Parathyroid adenoma (tissue), 2 donors: ENCODE measurements around the gene KCNN2.

Experiments used
- H2AFZ ChIP-seq: fragments of 300-600 bp; sonication (generic); one replicate; pipeline ENCODE4 v1.7.0; 2017; ENCODE audit warnings: antibody characterized with exemption, mild to moderate bottlenecking
- H3K27ac ChIP-seq: fragments of 300-600 bp; sonication (generic); one replicate; pipeline ENCODE4 v1.7.0; 2017
- H3K27me3 ChIP-seq: fragments of 300-600 bp; sonication (generic); one replicate; pipeline ENCODE4 v1.7.0; 2017; ENCODE audit warnings: low read length; ENCODE audit not compliant: control insufficient read depth, insufficient read depth
- H3K36me3 ChIP-seq: fragments of 300-600 bp; sonication (generic); one replicate; pipeline ENCODE4 v1.7.0; 2017; ENCODE audit warnings: low read length; ENCODE audit not compliant: control insufficient read depth, insufficient read depth
- H3K4me1 ChIP-seq: fragments of 300-600 bp; sonication (generic); one replicate; pipeline ENCODE4 v1.7.0; 2017; ENCODE audit warnings: control low read depth
- H3K4me2 ChIP-seq: fragments of 300-600 bp; sonication (generic); one replicate; pipeline ENCODE4 v1.7.0; 2017; ENCODE audit warnings: low read length
- H3K4me3 ChIP-seq: fragments of 300-600 bp; sonication (generic); one replicate; pipeline ENCODE4 v1.7.0; 2017; ENCODE audit warnings: low read depth, low read length
- H3K79me2 ChIP-seq: fragments of 300-600 bp; sonication (generic); one replicate; pipeline ENCODE4 v1.7.0; 2017; ENCODE audit warnings: control low read depth
- H3K9ac ChIP-seq: fragments of 300-600 bp; sonication (generic); one replicate; pipeline ENCODE4 v1.7.0; 2017; ENCODE audit warnings: mild to moderate bottlenecking
- H3K9me3 ChIP-seq: fragments of 300-600 bp; sonication (generic); one replicate; pipeline ENCODE4 v1.7.0; 2017; ENCODE audit warnings: low read length; ENCODE audit not compliant: control insufficient read depth
- CTCF ChIP-seq: fragments of 300-600 bp; sonication (generic); IDR thresholded peaks from one replicate; pipeline ENCODE4 v1.7.0; 2017; ENCODE audit warnings: antibody characterized with exemption, mild to moderate bottlenecking
- donor health status: primary hyperparathyroidism.

Gene KCNN2

GRCh38 chr5:114367029-114367428, 5.2 kb downstream of the KCNN2 start:
- H2AFZ ChIP-seq: no peak overlapping the region
- no peaks in the 10 kb centered on the region for H3K9me3 ChIP-seq
- H3K9ac ChIP-seq: no peak overlapping the region
- H3K4me1 ChIP-seq: peaks cover 6% of the 10 kb centered on the region
- no peaks in the 10 kb centered on the region for H3K36me3 ChIP-seq
- no peak overlapping the region for H3K27ac ChIP-seq
- H3K4me3 ChIP-seq: no peak overlapping the region
- H3K4me2 ChIP-seq: no peak overlapping the region
- H3K27me3 ChIP-seq: no peaks in the 10 kb centered on the region
- no peaks in the 10 kb centered on the region for H3K79me2 ChIP-seq
- TF ChIP-seq CTCF: no peak

- Histone ChIP-seq H3K4me3 (no peak overlapping the region), H3K36me3 (no peaks in the 10 kb centered on the region), H3K9ac (no peak overlapping the region), H2AFZ (no peak overlapping the region), H3K27ac (no peak overlapping the region), H3K4me1 (no peaks in the 10 kb centered on the region), H3K79me2 (no peaks in the 10 kb centered on the region), H3K4me2 (no peak overlapping the region), H3K9me3 (no peaks in the 10 kb centered on the region), H3K27me3 (no peaks in the 10 kb centered on the region)
- TF ChIP-seq CTCF: no peak
Observed at GRCh38 chr5:114369680-114370417, 8.0 kb downstream of the KCNN2 start.

- H2AFZ ChIP-seq: no peak overlapping the region
Observed at GRCh38 chr5:114377050-114377844, 15.4 kb downstream of the KCNN2 start.

GRCh38 chr5:114377946-114378345, 16.1 kb downstream of the KCNN2 start:
- Histone ChIP-seq H3K9ac (no peak overlapping the region), H3K27ac (no peak overlapping the region), H3K79me2 (no peaks in the 10 kb centered on the region), H3K27me3 (no peaks in the 10 kb centered on the region), H3K9me3 (no peaks in the 10 kb centered on the region), H3K4me3 (no peak overlapping the region), H3K36me3 (no peaks in the 10 kb centered on the region), H3K4me2 (no peak overlapping the region), H3K4me1 (no peaks in the 10 kb centered on the region), H2AFZ (no peak overlapping the region)
- TF ChIP-seq CTCF: no peak

More at GRCh38 chr5:114377050-114377844, 15.4 kb downstream of the KCNN2 start:
- Histone ChIP-seq H3K4me3 (no peak overlapping the region), H3K4me1 (no peaks in the 10 kb centered on the region), H3K9me3 (no peaks in the 10 kb centered on the region), H3K4me2 (no peak overlapping the region), H3K9ac (no peak overlapping the region), H3K36me3 (no peaks in the 10 kb centered on the region), H3K79me2 (no peaks in the 10 kb centered on the region), H3K27ac (no peak overlapping the region), H3K27me3 (no peaks in the 10 kb centered on the region)
- no peak for TF ChIP-seq CTCF
